Raji (cell line): ENCODE measurements around the gene CDH13.

Source experiments
- POLR2A ChIP-seq: IDR thresholded peaks from 2 replicates; pipeline ENCODE4 v1.6.1; 2011; ENCODE audit warnings: low read depth, low read length, control low read depth; ENCODE audit not compliant: insufficient read depth

CDH13 gene

DNA sequence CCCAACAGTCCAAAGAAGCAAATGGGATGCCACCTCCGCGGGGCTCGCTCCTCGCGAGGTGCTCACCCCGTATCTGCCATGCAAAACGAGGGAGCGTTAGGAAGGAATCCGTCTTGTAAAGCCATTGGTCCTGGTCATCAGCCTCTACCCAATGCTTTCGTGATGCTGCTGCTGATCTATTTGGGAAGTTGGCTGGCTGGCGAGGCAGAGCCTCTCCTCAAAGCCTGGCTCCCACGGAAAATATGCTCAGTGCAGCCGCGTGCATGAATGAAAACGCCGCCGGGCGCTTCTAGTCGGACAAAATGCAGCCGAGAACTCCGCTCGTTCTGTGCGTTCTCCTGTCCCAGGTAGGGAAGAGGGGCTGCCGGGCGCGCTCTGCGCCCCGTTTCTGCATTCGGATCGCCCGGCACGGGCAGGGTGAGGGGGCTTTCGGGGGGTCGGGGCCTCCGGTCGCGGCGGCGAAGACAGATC is at the start of gene CDH13:
Gene CDH13, plus strand, starts transcription at position 179 of the 471 bp plus-strand sequence.
- no peak for TF ChIP-seq POLR2A

DNA sequence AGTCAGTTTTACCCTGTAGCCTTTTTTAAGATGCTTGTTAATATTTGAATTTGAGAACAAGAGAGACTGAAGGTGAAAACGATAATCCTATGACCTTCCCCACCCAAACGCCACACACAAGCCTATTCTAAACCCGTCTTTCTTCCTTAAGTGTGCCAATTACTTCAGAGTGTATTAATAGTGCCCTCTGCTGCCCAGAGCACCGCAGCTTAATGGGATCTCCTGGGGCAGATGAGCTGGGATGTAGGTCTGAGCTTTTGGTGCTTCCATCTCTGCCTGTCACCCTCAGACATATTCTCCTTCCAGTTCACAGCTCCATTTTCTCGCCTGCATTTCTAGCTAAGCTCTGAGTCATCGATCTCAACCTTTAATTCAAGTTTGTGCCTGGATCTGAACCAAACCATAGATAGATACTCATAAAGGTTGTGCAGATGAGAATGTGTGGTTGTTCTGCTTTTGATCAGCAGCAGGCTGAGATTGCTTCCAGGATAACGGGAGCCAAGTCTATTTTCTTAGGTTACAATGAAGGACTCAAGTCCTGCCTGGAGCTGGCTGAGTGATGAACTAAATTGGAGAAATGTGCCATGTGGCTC is 46.4 kb upstream of the CDH13 start:
- TF ChIP-seq POLR2A, result no peak

DNA sequence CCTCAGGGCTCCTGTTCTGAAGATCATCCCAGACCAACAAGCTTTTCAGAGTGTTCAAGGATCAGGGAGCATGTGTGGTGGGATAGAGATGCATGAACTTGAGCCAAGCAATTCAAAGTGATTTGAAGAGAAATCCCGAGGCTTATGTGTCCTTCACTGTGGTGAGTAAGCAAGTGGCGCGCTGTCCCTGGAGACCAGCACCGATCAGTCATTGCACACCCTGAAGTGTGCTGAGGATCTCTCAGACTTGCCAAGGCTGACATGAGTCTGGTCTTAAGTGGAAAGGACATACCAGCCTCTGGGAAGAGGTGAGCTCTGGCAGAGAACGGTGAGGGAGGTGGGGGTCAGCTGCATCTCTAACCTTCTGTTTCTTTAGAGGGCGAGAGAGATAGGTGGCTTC is 43.8 kb upstream of the CDH13 start:
- TF ChIP-seq POLR2A, result no peak

DNA sequence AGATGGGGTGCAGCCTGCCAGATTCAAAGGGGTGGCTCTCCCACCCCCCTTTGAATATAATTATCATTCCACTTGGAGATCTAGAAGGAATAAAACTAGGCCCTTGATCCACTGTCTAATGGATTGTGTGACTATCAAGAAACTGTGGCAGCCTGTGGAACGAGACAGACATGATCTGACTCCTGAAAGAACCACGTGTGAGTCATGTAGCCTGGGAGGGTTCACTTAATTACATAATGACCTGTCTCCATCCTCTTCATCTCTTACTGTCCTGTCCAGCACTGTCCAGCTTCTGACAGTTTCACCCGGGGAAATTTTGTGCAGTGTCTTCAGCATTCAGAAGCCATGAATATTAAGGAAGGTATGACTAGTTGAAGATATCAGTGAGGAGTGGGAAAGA is 43.3 kb upstream of the CDH13 start:
- TF ChIP-seq POLR2A, result no peak

DNA sequence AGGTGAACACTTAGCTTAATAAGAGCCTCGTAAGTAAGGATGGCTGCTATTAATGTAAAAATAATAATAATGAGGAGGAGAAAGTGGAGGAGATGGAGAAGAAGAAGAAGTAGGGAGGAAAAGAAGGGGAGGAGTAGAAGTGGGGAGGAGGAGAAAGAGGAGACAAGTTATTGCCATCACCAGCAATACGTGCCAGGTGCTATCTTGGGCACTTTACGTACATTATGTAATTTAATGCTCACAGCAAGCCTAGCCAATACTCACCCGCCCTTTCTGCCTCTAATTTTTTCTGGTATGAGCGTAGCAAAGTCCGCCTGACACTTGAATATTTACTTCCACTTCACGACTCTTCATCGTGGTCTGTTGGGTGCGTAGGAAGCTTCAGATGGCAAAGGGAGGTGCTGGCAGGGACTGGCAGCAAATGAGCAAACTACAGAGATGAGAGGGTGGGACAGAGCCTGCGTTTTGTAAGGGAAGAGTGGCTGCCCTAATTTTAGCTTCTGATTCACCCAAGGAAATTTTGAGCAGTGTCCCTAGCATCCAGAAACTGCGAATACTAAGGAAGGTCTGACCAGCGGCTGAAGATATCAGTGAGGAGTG is 42.1 kb upstream of the CDH13 start:
- no peak for TF ChIP-seq POLR2A

DNA sequence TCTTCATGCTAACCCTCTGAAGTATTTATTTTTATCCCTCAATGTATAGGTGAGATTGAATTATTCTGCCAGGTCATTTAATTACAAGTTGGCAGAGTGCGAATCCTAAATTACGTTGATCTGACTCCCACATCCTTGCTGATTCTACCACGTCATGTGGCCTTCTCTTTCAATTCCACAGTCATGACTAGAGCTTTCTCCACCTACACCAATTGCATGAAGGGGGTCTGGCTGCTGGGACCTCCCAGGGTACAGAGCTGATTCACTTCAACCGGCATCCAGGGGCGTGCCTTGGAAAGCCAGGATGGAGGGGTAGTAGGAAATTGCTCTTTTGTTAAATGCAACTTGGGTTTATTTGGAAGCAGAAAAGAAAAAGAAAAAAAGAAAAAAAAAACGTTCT is 41.1 kb upstream of the CDH13 start:
- TF ChIP-seq POLR2A, result no peak

DNA sequence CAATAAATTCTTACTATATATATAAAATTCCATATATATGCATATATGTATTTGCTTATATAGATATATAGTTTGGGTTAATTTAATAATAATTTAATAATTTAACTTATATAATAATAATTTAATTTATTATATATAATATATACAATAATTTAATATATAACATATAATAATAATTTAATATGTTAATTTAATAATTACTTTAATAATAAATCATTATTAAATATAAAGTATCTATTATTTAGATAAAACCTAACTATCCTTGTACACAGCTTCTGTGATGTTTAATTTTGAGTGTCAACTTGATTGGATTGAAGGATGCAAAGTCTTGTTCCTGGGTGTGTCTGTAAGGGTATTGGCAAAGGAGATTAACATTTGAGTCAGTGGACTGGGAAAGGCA is 40.6 kb upstream of the CDH13 start:
- TF ChIP-seq POLR2A, result no peak

DNA sequence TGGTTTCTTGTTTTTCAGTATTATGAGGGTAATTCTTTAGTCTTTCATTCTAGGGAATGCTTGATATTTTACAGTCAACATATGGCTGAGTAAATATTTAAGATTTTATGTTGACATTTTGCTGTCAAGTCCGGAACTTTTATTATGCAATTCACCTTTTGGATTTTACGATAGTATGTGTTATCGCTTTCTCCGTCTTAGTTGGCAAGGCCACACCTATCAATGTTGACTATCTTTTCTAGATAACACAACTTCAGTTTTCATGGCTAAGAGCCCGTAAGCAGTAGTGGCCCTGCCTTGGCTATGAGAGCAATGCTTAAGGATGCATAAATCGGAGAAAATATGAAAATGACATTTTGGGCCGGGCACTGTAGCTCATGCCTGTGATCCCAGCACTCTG is 39.5 kb upstream of the CDH13 start:
- TF ChIP-seq POLR2A, result no peak

DNA sequence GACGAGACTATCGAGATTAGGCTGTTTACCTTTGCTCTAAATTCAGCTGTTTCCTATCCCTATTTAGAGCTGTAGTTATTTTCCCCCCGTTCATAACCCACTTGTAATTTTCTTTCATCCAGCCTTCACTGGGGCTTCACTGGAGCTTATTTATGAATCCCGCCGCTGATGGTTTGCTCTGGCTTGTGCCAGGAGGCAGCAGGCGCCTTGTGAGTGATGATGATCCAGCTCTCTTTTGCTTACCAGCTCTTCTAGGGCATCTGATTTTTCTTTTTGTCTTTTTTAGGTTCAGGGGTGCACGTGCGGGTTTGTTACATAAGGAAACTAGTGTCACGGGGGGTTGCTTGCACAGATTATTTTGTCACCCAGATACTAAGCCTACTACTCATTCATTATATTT is 37.4 kb upstream of the CDH13 start:
- TF ChIP-seq POLR2A, result no peak

DNA sequence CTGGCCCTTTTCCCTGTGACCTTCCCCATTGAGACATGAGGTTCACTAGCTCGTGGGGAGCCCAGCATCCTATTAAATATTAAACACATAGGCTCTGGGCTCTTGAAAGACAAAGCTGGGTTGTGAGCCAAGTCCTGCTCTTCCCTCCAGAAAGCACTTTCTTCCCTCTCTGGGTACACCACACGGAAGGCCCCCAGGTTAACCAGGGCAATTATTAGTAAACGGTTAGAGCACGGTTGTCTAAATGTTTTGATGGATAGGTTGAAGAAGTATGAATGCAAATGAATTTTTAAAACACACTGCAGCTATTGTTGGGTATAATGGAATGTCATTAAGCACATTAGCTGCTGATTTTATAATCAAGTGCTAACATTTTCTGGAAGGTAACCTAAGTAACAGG is 32.7 kb upstream of the CDH13 start:
- TF ChIP-seq POLR2A, result no peak

DNA sequence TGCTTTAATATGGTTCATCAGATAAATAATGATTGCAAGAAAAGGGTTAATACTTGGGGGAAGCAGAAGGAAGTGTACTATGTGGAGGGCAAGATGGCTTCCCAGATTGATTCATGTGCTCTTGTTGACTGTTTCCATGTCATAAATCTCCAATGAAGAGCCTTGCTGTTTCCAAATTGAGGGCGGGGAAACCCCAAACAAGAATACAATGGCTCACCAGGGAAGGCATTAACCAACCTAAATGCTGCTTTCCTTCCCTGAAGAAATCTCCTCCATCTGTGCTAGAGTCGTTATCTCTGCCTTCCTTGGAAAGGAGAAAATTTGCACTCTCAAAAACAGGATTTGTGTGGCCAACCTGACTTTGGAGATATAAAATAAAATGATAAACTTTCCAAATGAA is 28.0 kb upstream of the CDH13 start:
- no peak for TF ChIP-seq POLR2A

DNA sequence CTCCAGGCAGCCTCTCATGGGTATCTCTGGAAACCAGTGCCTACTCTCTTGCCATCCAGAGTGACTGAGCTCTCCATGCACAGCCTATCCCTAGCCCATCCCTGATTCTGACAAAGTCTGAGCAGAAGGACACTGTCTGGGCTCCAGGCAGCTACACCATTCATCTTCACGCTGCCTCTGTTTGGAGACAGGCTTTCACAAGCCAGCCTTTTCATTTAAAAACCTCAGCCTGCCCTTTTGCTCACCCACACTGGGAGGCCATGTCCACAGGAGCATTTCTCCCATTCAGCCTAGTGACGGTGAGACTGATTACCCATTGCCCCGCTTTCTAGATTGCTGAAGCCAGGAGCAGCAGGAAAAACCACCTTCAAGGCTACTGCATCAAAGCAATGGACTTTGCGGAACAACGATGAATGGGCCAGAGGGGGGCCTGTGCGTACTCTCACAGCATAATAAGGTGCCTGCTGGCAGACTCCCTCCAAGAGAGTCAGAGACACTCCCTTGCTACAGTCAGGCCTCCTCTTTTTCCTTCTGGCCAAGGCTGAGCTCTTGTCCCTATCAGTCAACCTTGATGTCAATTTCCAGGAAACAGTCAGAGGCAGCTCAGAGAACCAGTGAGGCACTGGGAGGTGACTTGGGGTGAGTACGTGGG is 24.7 kb upstream of the CDH13 start:
- no peak for TF ChIP-seq POLR2A

DNA sequence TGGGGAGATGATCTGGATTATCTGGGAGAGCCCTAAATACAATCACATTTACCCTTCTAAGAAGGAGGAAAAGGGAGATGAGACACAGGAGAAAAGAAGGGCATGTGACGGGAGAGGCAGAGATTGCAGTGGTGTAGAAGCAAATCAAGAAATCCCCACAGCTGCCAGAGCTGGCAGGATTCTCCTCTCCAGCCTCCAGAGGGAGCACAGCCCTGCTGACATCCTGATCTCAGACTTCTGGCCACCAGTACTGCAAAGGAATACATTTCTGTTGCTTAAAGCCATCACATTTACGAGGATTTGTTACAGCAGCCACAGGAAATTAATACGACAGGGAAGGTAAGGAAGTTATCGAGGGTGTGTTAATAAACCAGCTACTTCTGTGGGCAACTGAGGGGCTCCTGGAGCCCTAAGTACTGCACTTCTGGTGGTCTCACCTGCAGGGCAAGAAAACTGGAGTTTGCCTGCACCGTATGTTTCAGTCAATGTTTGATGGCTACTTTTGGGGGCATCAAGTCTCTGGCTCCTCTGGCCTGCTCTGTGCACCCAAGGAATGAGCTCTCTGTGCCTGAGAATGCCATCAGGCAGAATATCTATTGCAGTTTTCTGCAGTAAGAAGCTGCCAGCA is 22.9 kb upstream of the CDH13 start:
- TF ChIP-seq POLR2A, result no peak

DNA sequence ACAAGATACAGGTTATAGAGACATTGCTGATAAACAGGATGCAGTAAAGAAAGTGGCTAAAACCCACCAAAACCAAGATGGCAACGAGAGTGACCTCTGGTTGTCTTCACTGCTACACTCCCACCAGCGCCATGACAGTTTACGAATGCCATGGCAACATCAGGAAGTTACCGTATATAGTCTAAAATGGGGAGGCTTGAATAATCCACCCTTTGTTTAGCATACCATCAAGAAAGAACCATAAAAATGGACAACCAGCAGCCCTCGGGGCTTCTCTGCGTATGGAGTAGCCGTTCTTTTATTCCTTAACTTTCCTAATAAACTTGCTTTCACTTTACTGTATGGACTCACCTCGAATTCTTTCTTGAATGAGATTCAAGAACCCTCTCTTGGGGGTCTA is 21.7 kb upstream of the CDH13 start:
- no peak for TF ChIP-seq POLR2A

DNA sequence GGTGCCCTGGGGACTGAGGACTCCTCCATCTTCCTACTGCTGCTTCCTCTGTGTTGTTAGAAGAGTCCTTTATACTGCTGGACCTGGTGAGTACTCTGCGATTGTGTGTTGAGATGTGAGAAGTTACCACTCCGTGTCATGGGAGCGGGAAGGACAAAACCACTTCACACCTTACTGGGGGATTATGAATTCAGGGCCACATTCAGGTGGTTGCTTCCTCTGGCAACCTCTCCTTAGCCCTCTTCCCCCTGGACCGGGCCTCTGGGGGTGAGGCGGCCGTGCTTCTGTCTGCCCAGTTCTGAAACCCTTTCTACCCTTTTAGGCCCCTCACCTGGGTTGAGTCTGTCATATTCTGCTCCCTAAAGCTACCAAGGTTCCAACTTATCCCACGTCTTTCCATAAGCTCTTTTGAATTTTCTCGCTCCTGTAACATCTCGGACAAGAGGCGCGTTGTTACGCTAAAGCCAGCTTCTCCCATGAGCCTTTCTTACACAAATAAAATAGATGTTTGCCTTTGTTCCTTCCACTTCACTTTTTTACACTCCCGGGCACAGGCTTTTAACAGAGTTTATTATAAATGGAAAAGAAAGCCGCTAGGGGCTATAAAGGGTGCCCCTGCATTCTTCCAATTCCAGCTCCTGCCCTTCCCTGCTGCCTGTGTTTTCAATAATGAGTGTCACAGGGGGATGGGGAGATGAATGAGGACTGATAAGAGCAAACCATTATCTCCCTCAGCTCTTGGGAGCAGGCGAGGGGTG is 20.7 kb upstream of the CDH13 start:
- no peak for TF ChIP-seq POLR2A
